Measurements from ENCODE around the gene CPB1.

Gene CPB1

DNA sequence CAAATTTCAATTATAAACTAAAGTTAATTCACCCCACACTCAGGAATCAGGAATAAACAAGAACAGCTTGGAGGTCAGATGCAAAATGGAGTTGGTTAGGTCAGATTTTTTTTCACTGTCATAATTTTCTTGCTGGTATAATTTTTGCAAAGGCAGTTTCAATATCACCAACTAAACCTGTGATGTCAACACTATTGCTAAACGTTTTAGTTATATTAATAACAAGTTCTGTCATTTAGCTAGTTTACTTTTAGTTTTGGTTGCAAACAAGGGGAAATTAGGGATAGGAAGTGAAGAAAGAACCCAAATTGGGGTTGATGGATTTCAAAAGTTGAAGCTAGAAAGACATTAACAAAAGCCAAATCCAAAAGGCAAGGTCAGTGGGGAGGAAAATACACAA lies 4.6 kb upstream of the CPB1 start:
- TF ChIP-seq MYC (IDR thresholded peaks at IDR 0.05; ENCODE audit: low read depth, low read length) (no peak), POLR2A (IDR thresholded peaks at IDR 0.05; ENCODE audit: extremely low read depth, insufficient read length) (no peak)
- TF ChIP-seq, protein P1, sequence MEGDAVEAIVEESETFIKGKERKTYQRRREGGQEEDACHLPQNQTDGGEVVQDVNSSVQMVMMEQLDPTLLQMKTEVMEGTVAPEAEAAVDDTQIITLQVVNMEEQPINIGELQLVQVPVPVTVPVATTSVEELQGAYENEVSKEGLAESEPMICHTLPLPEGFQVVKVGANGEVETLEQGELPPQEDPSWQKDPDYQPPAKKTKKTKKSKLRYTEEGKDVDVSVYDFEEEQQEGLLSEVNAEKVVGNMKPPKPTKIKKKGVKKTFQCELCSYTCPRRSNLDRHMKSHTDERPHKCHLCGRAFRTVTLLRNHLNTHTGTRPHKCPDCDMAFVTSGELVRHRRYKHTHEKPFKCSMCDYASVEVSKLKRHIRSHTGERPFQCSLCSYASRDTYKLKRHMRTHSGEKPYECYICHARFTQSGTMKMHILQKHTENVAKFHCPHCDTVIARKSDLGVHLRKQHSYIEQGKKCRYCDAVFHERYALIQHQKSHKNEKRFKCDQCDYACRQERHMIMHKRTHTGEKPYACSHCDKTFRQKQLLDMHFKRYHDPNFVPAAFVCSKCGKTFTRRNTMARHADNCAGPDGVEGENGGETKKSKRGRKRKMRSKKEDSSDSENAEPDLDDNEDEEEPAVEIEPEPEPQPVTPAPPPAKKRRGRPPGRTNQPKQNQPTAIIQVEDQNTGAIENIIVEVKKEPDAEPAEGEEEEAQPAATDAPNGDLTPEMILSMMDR (IDR thresholded peaks at IDR 0.05; ENCODE audit: low read depth, low read length), result no peak
- TF ChIP-seq, protein P2, sequence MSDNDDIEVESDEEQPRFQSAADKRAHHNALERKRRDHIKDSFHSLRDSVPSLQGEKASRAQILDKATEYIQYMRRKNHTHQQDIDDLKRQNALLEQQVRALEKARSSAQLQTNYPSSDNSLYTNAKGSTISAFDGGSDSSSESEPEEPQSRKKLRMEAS (IDR thresholded peaks at IDR 0.05; ENCODE audit: low read depth, low read length), result no peak

DNA sequence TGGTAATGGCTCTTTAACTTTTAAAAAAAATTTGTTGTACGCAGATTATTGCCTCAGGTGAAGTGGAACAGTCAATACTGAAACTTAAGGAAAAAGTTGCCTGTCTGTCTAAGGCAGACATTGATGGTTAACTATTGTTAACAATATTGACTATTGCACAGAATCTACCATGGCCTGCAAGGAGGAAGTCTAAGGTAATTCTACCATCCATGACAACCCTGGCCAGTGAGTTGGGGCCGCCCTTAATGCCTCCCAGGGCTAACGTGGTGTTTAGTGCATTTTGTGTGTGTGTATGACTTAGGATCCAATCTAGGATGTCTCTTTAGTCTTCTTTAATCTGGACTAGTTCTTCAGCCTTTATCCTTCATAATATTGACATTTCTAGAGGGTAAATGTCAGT lies 2.1 kb upstream of the CPB1 start:
- DNase-seq (ENCODE audit: low read depth), result no peak
- no peak overlapping the region for H3K4me3 ChIP-seq (ENCODE audit: low read depth, low read length)
- TF ChIP-seq, protein P1 (IDR thresholded peaks at IDR 0.05; ENCODE audit: low read depth, low read length), result no peak
- TF ChIP-seq POLR2A (IDR thresholded peaks at IDR 0.05; ENCODE audit: extremely low read depth, insufficient read length) (no peak), MYC (IDR thresholded peaks at IDR 0.05; ENCODE audit: low read depth, low read length) (no peak)

More for the DNA sequence above, 4.6 kb upstream of the CPB1 start:
- H3K4me3 ChIP-seq (ENCODE audit: low read depth, low read length), result no peak overlapping the region
- DNase-seq (ENCODE audit: low read depth), result no peak

DNA sequence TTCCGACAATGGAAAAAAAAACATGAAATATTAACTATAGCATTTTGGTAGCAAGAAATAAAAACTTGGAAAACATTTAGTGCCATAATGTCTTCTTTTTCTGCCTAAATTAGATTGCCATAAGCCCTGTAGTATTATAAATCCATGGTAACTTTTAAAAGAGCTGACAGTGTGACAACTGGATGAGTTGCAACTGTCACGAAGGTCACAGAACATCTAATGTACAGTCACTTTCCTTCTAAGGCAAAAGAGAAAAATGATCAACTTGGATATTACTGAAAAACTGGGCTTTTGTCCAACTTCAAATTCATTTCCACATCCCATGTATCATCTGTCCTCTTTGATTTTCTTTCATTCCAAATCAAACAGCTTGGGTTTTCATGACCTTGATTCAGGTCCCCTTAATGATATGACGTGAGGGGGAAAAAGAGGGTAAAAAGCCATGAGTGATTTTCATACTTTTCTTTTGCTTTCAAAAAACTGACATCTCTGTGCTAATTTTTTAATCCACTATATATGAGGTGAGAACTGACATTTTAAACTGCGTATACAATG lies 602 bp downstream of the CPB1 start:
- no peak overlapping the region for H3K4me3 ChIP-seq (ENCODE audit: low read depth, low read length)
- no peak for DNase-seq (ENCODE audit: low read depth)
- TF ChIP-seq, protein P2 (IDR thresholded peaks at IDR 0.05; ENCODE audit: low read depth, low read length), result no peak
- TF ChIP-seq MYC (IDR thresholded peaks at IDR 0.05; ENCODE audit: low read depth, low read length), result no peak

DNA sequence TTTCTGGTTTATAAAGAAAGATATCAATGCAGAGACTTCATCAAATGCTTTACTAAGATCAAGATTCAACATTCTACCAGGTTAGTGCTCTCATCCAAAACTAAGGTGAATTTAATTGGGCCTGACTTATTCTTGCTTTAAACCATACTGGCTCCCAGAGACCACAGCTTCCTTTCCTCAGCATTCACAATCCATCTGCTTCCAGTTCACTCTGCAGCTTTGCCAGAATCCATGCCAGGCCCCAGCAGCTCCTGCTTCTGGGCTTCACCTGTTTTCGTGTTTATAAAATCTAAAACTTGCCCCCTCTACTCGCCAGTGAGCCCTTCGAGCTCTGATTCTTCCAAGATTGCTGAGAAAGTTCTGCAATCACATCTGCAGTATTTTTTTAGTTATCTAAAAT lies 2.3 kb downstream of the CPB1 start:
- no peak for DNase-seq (ENCODE audit: low read depth)
- TF ChIP-seq, protein P1 (IDR thresholded peaks at IDR 0.05; ENCODE audit: low read depth, low read length), result no peak
- TF ChIP-seq POLR2A (IDR thresholded peaks at IDR 0.05; ENCODE audit: extremely low read depth, insufficient read length) (no peak), MYC (IDR thresholded peaks at IDR 0.05; ENCODE audit: low read depth, low read length) (no peak)
- TF ChIP-seq, protein P2 (IDR thresholded peaks at IDR 0.05; ENCODE audit: low read depth, low read length), result no peak
- no peak overlapping the region for H3K4me3 ChIP-seq (ENCODE audit: low read depth, low read length)

DNA sequence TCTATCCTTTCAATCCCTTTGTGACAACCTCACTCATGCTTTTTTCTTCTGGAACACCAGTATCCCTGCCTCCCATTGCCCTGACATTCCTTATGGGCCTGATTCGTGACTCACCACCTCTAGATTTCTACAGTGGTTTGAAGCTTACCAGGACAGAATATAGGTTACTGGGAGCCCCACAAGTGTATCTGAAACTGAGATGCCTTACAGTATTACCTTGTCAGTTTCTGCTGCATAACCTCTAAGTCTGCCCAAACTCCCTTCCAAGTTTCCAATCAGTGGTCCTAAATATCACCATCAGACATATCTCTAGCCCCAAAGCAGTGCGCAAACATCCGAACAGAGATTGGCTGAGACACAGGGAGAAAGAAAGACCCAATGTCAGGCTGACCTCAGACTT lies 5.6 kb downstream of the CPB1 start:
- DNase-seq (ENCODE audit: low read depth), result no peak
- H3K4me3 ChIP-seq (ENCODE audit: low read depth, low read length), result no peak overlapping the region
- TF ChIP-seq POLR2A (IDR thresholded peaks at IDR 0.05; ENCODE audit: extremely low read depth, insufficient read length) (no peak), MYC (IDR thresholded peaks at IDR 0.05; ENCODE audit: low read depth, low read length) (no peak)
- TF ChIP-seq, protein P2 (IDR thresholded peaks at IDR 0.05; ENCODE audit: low read depth, low read length), result no peak
- TF ChIP-seq, protein P1 (IDR thresholded peaks at IDR 0.05; ENCODE audit: low read depth, low read length), result no peak

DNA sequence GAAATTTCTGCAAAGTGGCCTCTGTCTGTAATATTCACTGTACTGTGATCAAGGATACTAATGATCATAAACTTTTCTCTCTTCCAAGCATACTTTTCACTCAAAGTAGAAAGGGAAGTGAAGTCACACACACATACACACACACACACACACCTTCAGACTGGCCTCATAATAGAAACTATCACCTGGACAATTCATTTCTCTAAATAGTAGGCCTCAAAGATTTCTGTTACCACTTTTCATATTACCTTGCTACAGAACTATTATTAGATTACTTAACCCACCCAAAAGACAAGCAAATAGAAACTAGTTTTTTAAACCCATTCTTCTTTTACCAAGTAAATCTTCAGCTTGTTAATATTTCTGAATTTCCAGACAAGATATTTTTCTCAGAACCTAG lies 12.2 kb downstream of the CPB1 start:
- H3K4me3 ChIP-seq (ENCODE audit: low read depth, low read length), result no peak overlapping the region
- DNase-seq (ENCODE audit: low read depth), result no peak
- TF ChIP-seq, protein P2 (IDR thresholded peaks at IDR 0.05; ENCODE audit: low read depth, low read length), result no peak
- TF ChIP-seq, protein P1 (IDR thresholded peaks at IDR 0.05; ENCODE audit: low read depth, low read length), result no peak
- TF ChIP-seq POLR2A (IDR thresholded peaks at IDR 0.05; ENCODE audit: extremely low read depth, insufficient read length), result no peak
- no peak for TF ChIP-seq MYC (IDR thresholded peaks at IDR 0.05; ENCODE audit: low read depth, low read length)
